ENCODE measurements around the gene PTPRR. TPM values are rescaled to one million over a fixed set of nuclear protein-coding genes. Genes with fewer than 3 reads are reported as not detected.

Gene PTPRR
- total and polyA plus RNA-seq, 2 donors (not counting 3 experiments of a cell fraction or from before 2014, with no cell fraction given), result 0.46 to 1.1 TPM

GRCh38 chr12:70798016-70798783 lies 122.3 kb downstream of the PTPRR start:
- Histone ChIP-seq H3K9me1 (replicated peaks; ENCODE audit: control insufficient read depth, extremely low read depth, insufficient read depth, low read length) (no peaks in the 10 kb centered on the region), H3K9ac (replicated peaks; ENCODE audit: extremely low read depth, insufficient read depth, low read length) (no peak overlapping the region), H2AFZ (ENCODE audit: low read depth, low read length) (no peak overlapping the region), H3K4me3 (replicated peaks in 1 of 3; ENCODE audit: insufficient read depth in 1 of 3, low read depth in 1 of 3, low read length in 3 of 3) (no peak overlapping the region), H3K4me2 (ENCODE audit: insufficient read depth, low read length) (no peak overlapping the region), H3K27ac (ENCODE audit: insufficient read depth, low read depth, low read length) (no peak overlapping the region), H3K27me3 (ENCODE audit: control insufficient read depth in 2 of 2, insufficient read depth in 2 of 2, low read length in 2 of 2) (peaks cover 0 to 2% of the 10 kb centered on the region in 2 experiments), H3K79me2 (ENCODE audit: control insufficient read depth, insufficient read depth, low read length) (no peaks in the 10 kb centered on the region), H3K9me3 (replicated peaks; ENCODE audit: control insufficient read depth, insufficient read depth, low read length) (no peaks in the 10 kb centered on the region), H3K36me3 (ENCODE audit: control insufficient read depth in 2 of 2, extremely low read depth in 1 of 2, insufficient read depth in 2 of 2, low read length in 2 of 2) (no peaks in the 10 kb centered on the region), H3K4me1 (ENCODE audit: control insufficient read depth, extremely low read depth, insufficient read depth, low read length) (no peaks in the 10 kb centered on the region), H4K20me1 (replicated peaks; ENCODE audit: control insufficient read depth, extremely low read depth, insufficient read depth, low read length) (no peaks in the 10 kb centered on the region)
- FAIRE-seq (no peak), DNase-seq (ENCODE audit: low read depth, low spot score) (no peak)
- TF ChIP-seq MYC (IDR thresholded peaks at IDR 0.05; ENCODE audit: low read depth, low read length), result no peak
- no peak for TF ChIP-seq POLR2AphosphoS5 (IDR thresholded peaks at IDR 0.05; ENCODE audit: insufficient read depth, low read depth, low read length)
- TF ChIP-seq JUN (IDR thresholded peaks at IDR 0.05; ENCODE audit: borderline replicate concordance, insufficient read depth, insufficient read length, low read depth), result no peak
- TF ChIP-seq POLR2A (IDR thresholded peaks at IDR 0.05; ENCODE audit: low read depth, low read length), result no peak
- no peak for TF ChIP-seq GATA2 (IDR thresholded peaks at IDR 0.05; ENCODE audit: insufficient read depth, insufficient read length, low read depth, low read length)
- TF ChIP-seq MAX (IDR thresholded peaks at IDR 0.05; ENCODE audit: insufficient read depth, insufficient read length), result no peak
- no peak for TF ChIP-seq CTCF (IDR thresholded peaks at IDR 0.05; ENCODE audit: extremely low read depth in 1 of 2, insufficient read depth in 1 of 2, low read depth in 1 of 2, low read length in 2 of 2)
- no peak for TF ChIP-seq EZH2 (IDR thresholded peaks at IDR 0.05; ENCODE audit: borderline replicate concordance, low read depth, low read length, severe bottlenecking)
- no peak for TF ChIP-seq FOS (IDR thresholded peaks at IDR 0.05; ENCODE audit: borderline replicate concordance, insufficient read depth, low read length)
- ChIA-PET CTCF (no interaction called here), POLR2A (no interaction called here)
- no TSS peak for BruUV-seq (replicated peaks)
- intact Hi-C loops (cut with micrococcal nuclease), result no loop called here
- dilution Hi-C loops (cut with MboI; ENCODE audit: extremely low pct_ligation_motif_present, low sequenced_read_pairs), result no loop called here
